NCI-H748 (cell line): Measurements from ENCODE around the gene LRRC49.
"Not testable (repeated sequence)": the region's sequence is repeated elsewhere in the genome, so short reads cannot be mapped to it uniquely, and the experiment has no call there.

Source experiments
- DNase-seq: peaks from one replicate; lab custom pipeline; 2025; ENCODE audit not compliant: unreplicated experiment; lab: John Stamatoyannopoulos, UW

Gene LRRC49

GRCh38 chr15:70922119-70922518 is 29.5 kb downstream of the LRRC49 start:
- DNase-seq: no peak

GRCh38 chr15:70923311-70924080 is 30.9 kb downstream of the LRRC49 start:
- DNase-seq: no peak

DNA sequence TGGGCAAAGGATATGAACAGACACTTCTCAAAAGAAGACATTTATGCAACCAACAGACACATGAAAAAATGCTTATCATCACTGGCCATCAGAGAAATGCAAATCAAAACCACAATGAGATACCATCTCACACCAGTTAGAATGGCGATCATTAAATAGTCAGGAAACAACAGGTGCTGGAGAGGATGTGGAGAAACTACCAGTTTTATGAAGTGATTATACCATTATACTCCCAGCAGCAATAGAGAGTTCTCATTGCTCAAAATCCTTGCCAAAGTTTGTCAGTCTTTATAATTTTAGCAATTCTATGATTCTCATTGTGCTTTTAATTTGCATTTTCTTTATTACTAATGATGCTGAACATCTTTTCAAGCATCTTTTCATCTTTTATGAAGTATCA is 34.3 kb downstream of the LRRC49 start:
- not testable (repeated sequence) for DNase-seq

DNA sequence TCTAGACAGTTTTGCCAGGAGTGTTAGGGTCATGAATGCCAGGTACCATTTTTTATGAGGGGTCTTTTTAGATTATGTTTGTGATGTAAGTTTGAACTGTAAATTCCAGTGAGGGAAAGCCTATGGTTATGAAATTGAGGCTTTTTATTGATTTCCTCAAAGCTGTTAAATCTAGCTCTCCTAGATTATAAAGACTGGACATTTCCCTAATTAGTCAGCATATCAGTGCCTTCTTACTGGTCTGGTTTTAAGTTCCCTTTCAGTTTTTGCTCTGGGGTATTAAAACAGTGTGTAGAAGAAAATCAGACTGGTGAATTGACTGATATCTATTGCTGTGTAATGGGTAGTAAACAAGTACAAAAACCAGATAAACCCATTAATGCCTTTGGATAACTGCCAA is 39.2 kb downstream of the LRRC49 start:
- DNase-seq: no peak

GRCh38 chr15:70932397-70932796 is 39.8 kb downstream of the LRRC49 start:
- DNase-seq: no peak

GRCh38 chr15:70933411-70933810 is 40.8 kb downstream of the LRRC49 start:
- no peak for DNase-seq

DNA sequence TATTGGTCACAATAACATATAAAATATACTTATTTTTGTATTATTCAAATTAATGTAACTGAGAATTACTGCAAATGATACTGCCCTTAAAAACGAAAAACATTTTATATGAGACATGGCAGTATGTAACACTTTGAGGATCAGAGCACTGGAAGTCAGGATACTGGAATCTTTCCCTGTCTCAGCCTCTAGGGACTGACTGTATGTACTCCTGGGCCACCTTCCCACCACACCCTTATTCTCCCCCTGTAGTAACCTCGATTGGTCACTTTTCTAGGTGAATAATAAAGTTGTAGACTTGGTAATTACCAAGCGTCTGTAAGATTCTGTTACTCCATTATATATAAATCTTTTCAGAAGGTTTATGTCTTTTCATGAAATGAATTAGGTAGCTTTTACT is 43.0 kb downstream of the LRRC49 start:
- no peak for DNase-seq

DNA sequence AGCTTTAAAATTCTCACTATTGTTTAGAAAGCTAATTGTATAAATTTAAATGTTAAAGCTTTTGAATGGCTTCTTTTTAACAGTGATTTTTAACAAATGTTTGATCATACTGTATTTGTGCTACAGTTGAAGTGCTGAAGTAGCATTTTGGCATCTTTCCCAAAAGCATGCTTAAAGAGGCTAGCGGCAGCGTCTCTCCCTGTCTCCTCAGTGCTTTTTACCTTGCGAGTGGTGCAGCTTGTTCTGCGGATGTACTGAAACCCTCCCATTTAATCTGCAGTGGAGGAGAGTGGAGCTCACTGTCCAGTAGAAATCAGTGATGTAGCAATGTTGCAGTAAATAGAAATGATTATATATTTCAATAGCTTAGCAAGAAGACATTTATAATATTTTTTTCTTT is 43.7 kb downstream of the LRRC49 start:
- peak; percentile 77 for DNase-seq

DNA sequence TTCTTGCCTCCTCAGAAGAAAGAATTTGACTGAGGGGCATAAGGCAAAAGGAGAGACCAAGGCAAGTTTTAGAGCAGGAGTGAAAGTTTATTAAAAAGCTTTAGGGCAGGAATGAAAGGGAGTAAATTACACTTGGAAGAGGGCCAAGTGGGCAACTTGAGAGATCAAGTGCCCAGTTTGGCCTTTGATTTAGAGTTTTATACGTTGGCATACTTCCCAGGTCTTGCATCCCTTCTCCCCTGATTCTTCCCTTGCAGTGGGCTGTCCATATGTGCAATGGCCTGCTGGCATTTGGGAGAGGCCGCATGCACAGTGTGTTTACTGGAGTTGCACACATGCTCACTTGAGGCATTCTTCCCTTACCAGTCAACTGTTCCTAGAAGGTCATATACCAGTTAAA is 50.7 kb downstream of the LRRC49 start:
- DNase-seq: peak; percentile 24

GRCh38 chr15:70947351-70948335 is 55.0 kb downstream of the LRRC49 start:
- no peak for DNase-seq

GRCh38 chr15:70950953-70951352 is 58.3 kb downstream of the LRRC49 start:
- no peak for DNase-seq

DNA sequence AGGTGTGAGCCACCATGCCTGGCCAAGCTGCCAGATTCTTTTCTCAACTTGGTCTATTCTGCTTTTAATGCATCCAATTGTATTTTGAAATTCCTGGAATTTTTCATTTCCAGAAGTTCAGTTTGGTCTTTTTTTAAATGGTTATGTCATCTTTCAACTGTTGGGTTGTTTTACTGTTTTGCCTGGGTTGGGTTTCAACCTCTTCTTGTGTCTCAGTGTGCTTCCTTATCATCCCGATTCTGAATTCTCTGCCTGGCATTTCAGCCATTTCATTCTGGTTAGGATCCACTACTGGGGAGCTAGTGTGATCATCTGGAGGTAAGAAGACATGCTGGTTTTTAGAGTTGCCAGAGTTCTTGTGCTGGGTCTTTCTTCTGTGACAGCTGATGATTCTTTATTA is 61.5 kb downstream of the LRRC49 start:
- DNase-seq: no peak

DNA sequence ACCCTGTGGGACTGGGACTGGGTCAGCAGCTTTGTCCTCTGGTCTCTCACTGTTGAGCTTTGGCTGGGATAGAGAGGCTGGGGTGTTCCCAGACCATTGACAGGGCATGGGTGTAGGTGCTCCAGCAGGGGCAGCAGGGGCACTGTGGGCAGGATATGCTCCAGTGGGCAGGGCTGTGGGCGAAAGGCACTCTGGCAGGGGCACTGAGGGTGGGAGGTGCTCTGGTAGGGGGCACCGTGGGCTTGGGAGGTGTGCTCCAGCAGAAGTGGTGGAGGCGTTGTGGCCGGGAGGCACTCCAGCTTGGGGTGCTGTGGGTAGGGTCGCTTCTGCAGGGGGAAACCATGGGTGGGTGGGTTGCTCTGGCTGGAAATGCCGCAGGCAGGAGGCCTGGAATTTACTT is 62.1 kb downstream of the LRRC49 start:
- DNase-seq: no peak

GRCh38 chr15:70955151-70955550 is 62.5 kb downstream of the LRRC49 start:
- no peak for DNase-seq

DNA sequence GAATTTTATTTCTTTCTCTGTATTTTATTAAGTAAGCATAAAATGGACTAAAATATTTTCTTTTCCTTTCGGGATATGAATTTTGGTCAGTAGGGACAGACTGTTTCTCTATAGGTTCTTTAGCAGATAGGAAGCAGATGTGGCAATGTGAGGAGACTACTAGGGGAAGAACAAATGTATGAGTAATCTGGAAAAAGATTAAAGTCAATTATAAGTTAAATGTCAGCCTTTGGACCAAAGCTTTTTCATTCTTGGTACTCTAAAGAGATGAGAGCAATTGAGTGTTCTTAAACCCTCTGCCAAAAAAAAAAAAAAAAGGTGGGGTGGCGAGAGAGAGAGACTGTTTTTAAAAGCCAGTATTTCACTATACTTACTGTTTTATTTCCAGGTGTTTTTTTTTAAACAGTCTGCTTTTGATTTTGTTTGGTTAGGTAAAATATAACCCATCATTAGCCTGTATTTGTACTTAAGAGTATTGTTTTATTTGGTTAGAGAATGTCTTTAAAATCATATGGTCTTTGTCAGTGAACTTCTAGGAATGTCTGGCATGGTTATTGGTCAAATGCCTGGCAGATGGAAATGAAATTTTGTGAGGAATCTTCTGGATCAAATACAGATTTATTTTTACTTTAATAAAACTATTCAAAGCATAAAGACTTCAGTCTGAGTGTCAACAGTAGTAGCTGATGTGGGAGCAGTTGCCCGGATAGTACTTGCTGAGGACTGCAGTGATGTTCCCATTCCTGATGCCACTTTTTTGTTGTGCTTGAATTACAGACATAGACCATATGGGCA is 63.8 kb downstream of the LRRC49 start:
- DNase-seq: no peak

GRCh38 chr15:70962084-70962483 is 69.5 kb downstream of the LRRC49 start:
- DNase-seq: no peak

DNA sequence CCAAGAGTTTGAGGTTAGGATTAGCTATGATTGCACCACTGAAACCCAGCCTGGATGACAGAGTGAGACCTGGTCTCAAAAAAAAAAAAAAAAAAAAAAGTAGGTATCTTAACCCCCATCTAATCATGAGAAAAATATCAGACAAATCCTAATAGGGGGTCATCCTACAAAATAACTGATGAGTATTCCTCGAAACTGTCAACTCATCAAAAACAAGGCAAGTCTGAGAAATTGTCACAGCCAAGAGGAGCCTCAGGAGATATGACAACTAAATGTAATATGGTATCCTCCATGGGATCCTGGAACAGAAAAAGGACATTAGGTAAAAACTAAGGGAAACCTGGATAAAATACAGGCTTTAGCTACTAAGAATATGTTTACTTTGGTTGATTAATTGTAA is 70.6 kb downstream of the LRRC49 start:
- DNase-seq: no peak

- no peak for DNase-seq
Observed at GRCh38 chr15:70964058-70964457, 71.4 kb downstream of the LRRC49 start.

DNA sequence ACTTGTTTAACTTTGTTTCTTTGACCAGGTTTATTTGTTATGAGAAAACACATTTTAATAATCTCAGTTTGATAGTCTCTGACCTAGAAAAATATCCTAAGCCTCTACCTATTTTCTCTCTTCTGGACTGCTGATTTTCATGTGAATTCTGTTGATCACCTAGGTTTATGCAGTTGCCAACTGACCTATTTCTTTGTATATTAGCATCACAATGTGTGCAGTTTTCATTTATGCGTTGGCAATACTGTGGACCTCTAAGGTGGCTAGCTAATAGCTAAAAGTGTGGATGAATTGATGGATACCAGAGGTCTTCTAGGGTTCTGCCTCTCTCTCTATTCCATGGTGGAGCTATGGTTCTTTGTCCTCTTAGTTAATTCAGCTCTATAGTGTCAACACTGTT is 72.1 kb downstream of the LRRC49 start:
- DNase-seq: no peak

GRCh38 chr15:70967646-70968045 is 75.0 kb downstream of the LRRC49 start:
- DNase-seq: no peak
